Trophoblast cell (in vitro differentiated cells and primary cell): ENCODE data around the gene TTL.
A peak's percentile ranks its signal among the peaks of the same experiment; 100 is the strongest.
"Not testable (repeated sequence)": the region's sequence is repeated elsewhere in the genome, so short reads cannot be mapped to it uniquely, and the experiment has no call there.

ENCODE experiments used
- DNase-seq, 2 donors: peaks; one replicate each; pipeline ENCODE4 v3.0.0-alpha.2; 2016
- H2AFZ ChIP-seq: 2 replicates; pipeline ENCODE4 v1.6.1; 2013; ENCODE audit warnings: low read length, moderate library complexity, mild to moderate bottlenecking; ENCODE audit not compliant: insufficient read depth, poor library complexity
- H2AK5ac ChIP-seq: 2 replicates; pipeline ENCODE4 v1.6.1; 2013; ENCODE audit warnings: mild to moderate bottlenecking, low read length
- H2BK120ac ChIP-seq: 2 replicates; pipeline ENCODE4 v1.6.1; 2013; ENCODE audit warnings: low read length, mild to moderate bottlenecking, moderate library complexity; ENCODE audit not compliant: insufficient read depth, poor library complexity
- H2BK12ac ChIP-seq: 2 replicates; pipeline ENCODE4 v1.6.1; 2013; ENCODE audit warnings: mild to moderate bottlenecking, low read length, moderate library complexity
- H2BK5ac ChIP-seq: 2 replicates; pipeline ENCODE4 v1.6.1; 2013; ENCODE audit warnings: low read length, low read depth, moderate library complexity, mild to moderate bottlenecking; ENCODE audit not compliant: poor library complexity
- H3K14ac ChIP-seq: 2 replicates; pipeline ENCODE4 v1.6.1; 2013; ENCODE audit warnings: mild to moderate bottlenecking, low read length
- H3K18ac ChIP-seq: 2 replicates; pipeline ENCODE4 v1.6.1; 2013; ENCODE audit warnings: mild to moderate bottlenecking, low read length
- H3K23ac ChIP-seq: 2 replicates; pipeline ENCODE4 v1.6.1; 2013; ENCODE audit warnings: low read length
- H3K27ac ChIP-seq: 2 replicates; pipeline ENCODE4 v1.5.1; 2013; ENCODE audit warnings: low read depth, mild to moderate bottlenecking, inconsistent platforms, low read length, moderate library complexity
- H3K27me3 ChIP-seq: 2 replicates; pipeline ENCODE4 v1.6.1; 2013; ENCODE audit warnings: inconsistent platforms, mild to moderate bottlenecking, low read length, moderate library complexity; ENCODE audit not compliant: insufficient read depth
- H3K36me3 ChIP-seq, 2 experiments: 1 replicate in 1 of 2; 2 replicates in 1 of 2; pipeline ENCODE4 v1.6.1; 2013; ENCODE audit warnings: low read length in 2 of 2, mild to moderate bottlenecking in 2 of 2, moderate library complexity in 1 of 2; ENCODE audit not compliant: insufficient read depth in 2 of 2, control insufficient read depth in 1 of 2
- H3K4ac ChIP-seq: 2 replicates; pipeline ENCODE4 v1.6.1; 2013; ENCODE audit warnings: low read depth, mild to moderate bottlenecking, low read length, moderate library complexity
- H3K4me1 ChIP-seq, 2 experiments: 1 replicate in 1 of 2; 2 replicates in 1 of 2; pipeline ENCODE4 v1.6.1; 2013; ENCODE audit warnings: low read length in 2 of 2, mild to moderate bottlenecking in 2 of 2, moderate library complexity in 1 of 2; ENCODE audit not compliant: insufficient read depth in 2 of 2, control insufficient read depth in 1 of 2
- H3K4me2 ChIP-seq: 2 replicates; pipeline ENCODE4 v1.6.1; 2013; ENCODE audit warnings: inconsistent platforms, mild to moderate bottlenecking, low read length, moderate library complexity
- H3K4me3 ChIP-seq: 2 replicates; pipeline ENCODE4 v1.5.1; 2013; ENCODE audit warnings: mild to moderate bottlenecking, low read depth, low read length, inconsistent platforms
- H3K79me1 ChIP-seq: one replicate; pipeline ENCODE4 v1.6.1; 2013; ENCODE audit warnings: low read length
- H3K79me2 ChIP-seq: 2 replicates; pipeline ENCODE4 v1.6.1; 2013; ENCODE audit warnings: low read length, mild to moderate bottlenecking; ENCODE audit not compliant: control insufficient read depth, insufficient read depth, poor library complexity
- H3K9ac ChIP-seq: 2 replicates; pipeline ENCODE4 v1.6.1; 2013; ENCODE audit warnings: mild to moderate bottlenecking, low read length
- H3K9me3 ChIP-seq: 2 replicates; pipeline ENCODE4 v1.6.1; 2013; ENCODE audit warnings: low read depth, mild to moderate bottlenecking, control low read depth, inconsistent platforms, low read length; ENCODE audit not compliant: insufficient read depth
- H4K12ac ChIP-seq: 2 replicates; pipeline ENCODE4 v1.6.1; 2013; ENCODE audit warnings: low read depth, mild to moderate bottlenecking, low read length, moderate library complexity
- H4K8ac ChIP-seq: 2 replicates; pipeline ENCODE4 v1.6.1; 2013; ENCODE audit warnings: low read depth, mild to moderate bottlenecking, low read length, moderate library complexity
- H4K91ac ChIP-seq: one replicate; pipeline ENCODE4 v1.6.1; 2013; ENCODE audit warnings: low read depth, mild to moderate bottlenecking, low read length, moderate library complexity
- WGBS: extraction: QIAGEN DNeasy Blood & Tissue Kit; methylation state at CpG from one replicate; pipeline ENCODE4 v1.1.7; 2013; ENCODE audit warnings: missing lambda C conversion rate; ENCODE audit not compliant: insufficient read length, insufficient coverage; ENCODE audit errors: extremely low coverage; 5-methylcytosine and 5-hydroxymethylcytosine counted together

Gene TTL

DNA sequence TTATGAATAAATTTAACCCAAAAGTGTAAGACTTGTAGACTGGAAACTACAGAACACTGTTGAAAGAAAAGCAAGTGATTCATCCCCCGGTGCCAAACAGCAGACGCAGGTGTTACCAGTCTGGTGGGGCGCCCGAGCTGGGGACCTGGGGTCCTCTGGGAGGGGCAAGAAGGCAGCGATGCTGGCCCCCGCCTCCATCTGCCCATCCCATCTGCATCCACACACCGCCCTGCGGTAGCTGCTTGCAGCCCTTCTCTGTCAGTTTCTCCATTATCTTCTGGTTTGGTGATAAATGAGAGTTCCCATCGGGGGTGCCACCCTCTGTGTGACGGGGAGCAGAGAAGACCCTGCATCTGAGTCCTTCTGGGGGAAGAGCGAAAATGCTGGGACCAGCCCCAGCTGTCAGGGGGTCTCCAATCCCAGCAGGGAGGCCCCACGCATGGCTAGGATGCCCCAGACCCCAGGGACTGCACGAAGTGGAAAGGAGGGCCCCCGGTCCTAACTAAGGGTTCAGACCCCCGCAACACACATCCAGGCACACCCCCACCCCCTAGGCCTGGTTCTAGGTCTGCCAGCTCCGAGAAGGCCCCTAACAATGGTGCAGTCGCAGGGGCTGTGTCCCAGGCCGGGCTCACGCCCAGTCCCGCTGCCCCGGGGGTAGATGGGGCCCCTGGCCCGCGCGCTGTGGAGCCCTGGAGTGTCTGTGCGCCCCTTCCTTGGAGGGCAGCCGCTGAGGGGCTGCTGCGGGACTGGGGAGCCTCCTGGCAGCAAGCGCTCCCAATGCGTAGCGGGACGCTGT lies 47.8 kb upstream of the TTL start:
- Histone ChIP-seq H2BK120ac (no peak overlapping the region), H3K9me3 (no peaks in the 10 kb centered on the region)
- WGBS, result no CpG with 5 or more reads among the region's 31 CpGs

DNA sequence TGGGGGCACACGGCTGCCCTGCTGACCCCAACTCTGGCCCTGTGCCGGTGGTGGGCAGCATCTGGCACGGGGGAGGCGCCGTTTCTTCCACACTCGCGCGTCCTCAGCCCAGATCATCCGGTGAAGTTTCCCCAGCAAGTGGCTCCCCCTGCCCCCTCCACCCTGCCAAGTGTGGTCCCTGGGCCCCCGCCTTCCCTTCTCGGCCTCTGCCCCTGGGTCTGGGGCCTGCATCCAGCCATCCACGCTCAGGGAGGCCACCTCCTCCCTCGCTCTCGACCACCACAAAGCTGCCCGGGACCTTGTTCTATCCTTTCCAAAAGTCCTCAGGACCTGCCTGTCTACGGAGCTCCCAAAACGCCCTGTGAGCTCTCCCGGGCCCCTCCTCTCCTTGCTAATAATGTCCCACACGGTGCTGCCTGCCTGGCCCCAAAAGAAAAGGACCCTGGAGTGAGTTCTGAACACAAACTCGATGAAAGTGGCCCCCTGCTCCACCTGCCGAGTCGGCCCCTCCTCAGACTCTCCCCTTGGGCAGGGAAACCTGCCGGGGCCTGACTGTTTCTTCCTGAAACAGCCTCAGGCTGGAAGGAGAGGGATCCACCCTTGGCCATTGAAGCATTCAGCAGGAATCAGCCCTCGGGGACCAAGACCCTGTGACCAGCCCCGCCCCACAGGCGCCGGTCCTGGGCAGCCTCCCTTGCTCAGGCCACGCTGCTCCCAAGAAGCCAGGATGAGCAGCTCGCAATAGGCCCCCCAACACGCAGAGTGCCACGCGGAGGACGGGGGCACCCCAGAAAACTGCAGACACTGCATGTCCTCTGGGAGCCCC lies 46.9 kb upstream of the TTL start:
- not testable (repeated sequence) for H3K4me1 ChIP-seq, H3K18ac ChIP-seq, H2BK5ac ChIP-seq, H3K9ac ChIP-seq, H4K91ac ChIP-seq, H3K23ac ChIP-seq, H3K79me1 ChIP-seq, H3K4me2 ChIP-seq, H3K9me3 ChIP-seq, H3K27ac ChIP-seq, H2BK120ac ChIP-seq, H3K4ac ChIP-seq, H3K36me3 ChIP-seq, H3K27me3 ChIP-seq, H3K79me2 ChIP-seq, H3K14ac ChIP-seq, H2AFZ ChIP-seq, H3K4me3 ChIP-seq, H4K12ac ChIP-seq, DNase-seq, H2BK12ac ChIP-seq
- peak overlapping the region; percentile 46 for H2AK5ac ChIP-seq
- WGBS, result no CpG with 5 or more reads among the region's 33 CpGs
- peak overlapping the region; percentile 10 for H4K8ac ChIP-seq

More for the DNA sequence above, 47.8 kb upstream of the TTL start:
- Histone ChIP-seq H2AFZ (no peak overlapping the region), H4K12ac (no peak overlapping the region), H3K18ac (no peak overlapping the region), H2BK5ac (no peak overlapping the region), H2BK12ac (no peak overlapping the region), H3K4me3 (no peak overlapping the region), H3K4me1 (peaks cover 0 to 3% of the 10 kb centered on the region in 2 experiments), H3K23ac (no peak overlapping the region), H3K36me3 (no peaks in the 10 kb centered on the region), H3K27me3 (no peaks in the 10 kb centered on the region), H3K9ac (no peak overlapping the region), H3K27ac (no peak overlapping the region), H2AK5ac (no peak overlapping the region), H3K79me2 (no peaks in the 10 kb centered on the region), H4K91ac (no peak overlapping the region), H3K14ac (no peak overlapping the region), H4K8ac (no peak overlapping the region), H3K79me1 (no peaks in the 10 kb centered on the region), H3K4me2 (no peak overlapping the region), H3K4ac (no peak overlapping the region)
- no peak for DNase-seq

DNA sequence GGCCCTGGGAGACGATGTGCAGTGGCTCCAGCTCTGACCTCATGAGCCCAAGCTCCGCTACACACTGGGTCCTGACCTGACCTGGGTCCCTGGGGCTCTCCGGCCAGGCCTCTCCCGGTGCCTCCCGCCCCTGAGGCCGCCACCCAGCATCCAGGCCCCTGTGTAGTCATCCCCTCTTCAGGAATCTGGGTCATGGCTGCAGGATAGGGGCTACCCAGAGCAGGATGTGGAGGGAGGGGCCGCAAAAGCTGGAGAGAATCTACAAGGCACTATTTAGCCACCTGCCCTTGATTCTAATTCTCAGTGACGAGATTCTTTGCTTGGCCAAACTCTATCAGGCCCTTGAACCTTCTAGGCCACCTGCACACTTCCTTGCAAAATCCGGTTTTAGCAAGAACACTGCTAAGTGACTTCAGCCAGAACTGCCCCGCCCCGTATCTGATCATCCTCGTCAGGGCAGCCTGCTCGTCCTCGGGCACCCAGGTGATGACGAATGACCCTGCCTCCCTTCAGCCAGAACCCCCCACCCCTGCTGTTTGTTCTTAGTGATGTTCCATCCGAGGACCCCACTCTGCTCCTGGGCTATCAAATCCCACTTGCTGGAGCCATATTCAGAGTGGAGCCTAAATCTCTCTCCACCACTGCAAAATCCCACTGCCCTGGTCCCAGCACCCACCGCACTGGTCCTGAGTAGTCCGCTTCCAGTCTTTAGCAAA lies 46.1 kb upstream of the TTL start:
- not testable (repeated sequence) for H4K12ac ChIP-seq, H2BK12ac ChIP-seq, H3K4ac ChIP-seq, H3K18ac ChIP-seq, H2BK5ac ChIP-seq, H3K27ac ChIP-seq, H3K27me3 ChIP-seq, H3K23ac ChIP-seq, H3K9ac ChIP-seq, H3K4me2 ChIP-seq, H3K79me1 ChIP-seq, H3K4me1 ChIP-seq, H2AK5ac ChIP-seq, H3K79me2 ChIP-seq, H4K91ac ChIP-seq, H2AFZ ChIP-seq, H2BK120ac ChIP-seq, H3K14ac ChIP-seq, H4K8ac ChIP-seq, H3K36me3 ChIP-seq, H3K4me3 ChIP-seq, H3K9me3 ChIP-seq
- WGBS, result no CpG with 5 or more reads among the region's 18 CpGs
- peak in 1 of 2 donors; percentile 20 for DNase-seq

GRCh38 chr2:112436993-112437392 lies 45.0 kb upstream of the TTL start:
- H3K23ac ChIP-seq, H2BK5ac ChIP-seq, H2AK5ac ChIP-seq, H4K8ac ChIP-seq, H3K18ac ChIP-seq, H3K4me3 ChIP-seq, H4K12ac ChIP-seq, H3K4me1 ChIP-seq, H3K14ac ChIP-seq, H3K27ac ChIP-seq, H2AFZ ChIP-seq, H3K79me2 ChIP-seq, H2BK120ac ChIP-seq, DNase-seq, H3K27me3 ChIP-seq, H4K91ac ChIP-seq, H2BK12ac ChIP-seq, H3K4ac ChIP-seq, H3K4me2 ChIP-seq, H3K36me3 ChIP-seq, H3K9ac ChIP-seq, H3K9me3 ChIP-seq, H3K79me1 ChIP-seq: not testable (repeated sequence)
- WGBS, result no CpG with 5 or more reads among the region's 10 CpGs
